Natural killer cell (primary cell): ENCODE data around the gene PNLIP. TPM values are rescaled to one million over a fixed set of nuclear protein-coding genes. Genes with fewer than 3 reads are reported as not detected.

ENCODE experiments used
- ATAC-seq, 3 donors: fragments of 150-1000 bp in 2 of 3; fragments of 200-7000 bp in 1 of 3; cut with Tn5 transposase; 1 replicate in 1 of 3; 2 replicates in 2 of 3; pipeline ENCODE4 v1.10.0; 2021; ENCODE audit warnings: mild to moderate bottlenecking in 2 of 3, moderate library complexity in 2 of 3
- DNase-seq, 2 donors: peaks; one replicate each; pipeline versions ENCODE4 v3.0.0 to v3.0.0-alpha.2; 2013 to 2021; ENCODE audit warnings: mixed read lengths in 1 of 2
- H3K27ac ChIP-seq: one replicate; pipeline ENCODE4 v1.5.1; 2013; ENCODE audit warnings: mild to moderate bottlenecking, low read length
- H3K27me3 ChIP-seq: one replicate; pipeline ENCODE4 v1.6.1; 2013; ENCODE audit warnings: low read length; ENCODE audit not compliant: control insufficient read depth, insufficient read depth
- H3K36me3 ChIP-seq: one replicate; pipeline ENCODE4 v1.6.1; 2013; ENCODE audit warnings: low read length; ENCODE audit not compliant: control insufficient read depth, insufficient read depth
- H3K4me1 ChIP-seq: one replicate; pipeline ENCODE4 v1.6.1; 2013; ENCODE audit warnings: low read length; ENCODE audit not compliant: control insufficient read depth, insufficient read depth
- H3K4me3 ChIP-seq: one replicate; pipeline ENCODE4 v1.5.1; 2013; ENCODE audit warnings: low read length
- H3K9me3 ChIP-seq: one replicate; pipeline ENCODE4 v1.6.1; 2013; ENCODE audit warnings: low read length; ENCODE audit not compliant: control insufficient read depth, insufficient read depth
- H3K27ac Mint-ChIP-seq, 2 donors: one replicate each; pipeline ENCODE4 v1.8.0; 2022; ENCODE audit warnings: mild to moderate bottlenecking in 2 of 2, mixed read lengths in 2 of 2, moderate library complexity in 1 of 2
- H3K27me3 Mint-ChIP-seq, 2 donors: one replicate each; pipeline ENCODE4 v1.8.0; 2022; ENCODE audit warnings: low read depth in 2 of 2, mixed read lengths in 2 of 2
- H3K36me3 Mint-ChIP-seq: one replicate; pipeline ENCODE4 v1.8.0; 2022; ENCODE audit warnings: mixed read lengths
- H3K4me1 Mint-ChIP-seq, 2 donors: one replicate each; pipeline ENCODE4 v1.8.0; 2022; ENCODE audit warnings: mixed read lengths in 2 of 2
- H3K4me3 Mint-ChIP-seq: one replicate; pipeline ENCODE4 v1.8.0; 2022; ENCODE audit warnings: mild to moderate bottlenecking, moderate library complexity, mixed read lengths
- H3K9me3 Mint-ChIP-seq, 2 donors: one replicate each; pipeline ENCODE4 v1.8.0; 2022; ENCODE audit warnings: mixed read lengths in 2 of 2
- CTCF ChIP-seq: fragments of 200-600 bp; IDR thresholded peaks from one replicate; pipeline ENCODE4 v1.8.0; 2022; ENCODE audit warnings: antibody characterized with exemption
- WGBS: methylation state at CpG from one replicate; pipeline ENCODE4 v1.1.7; 2013; ENCODE audit warnings: missing lambda C conversion rate; ENCODE audit not compliant: insufficient coverage; 5-methylcytosine and 5-hydroxymethylcytosine counted together
- intact Hi-C: fragments of 100-400 bp; cut with micrococcal nuclease; formaldehyde crosslinking; loops from one replicate; pipeline ENCODE4 v1.14.2; 2022
- total RNA-seq, 4 donors: library from RNA; stranded (reverse); fragments of 120-200 nt in 1 of 4; gene quantifications; one replicate each; pipeline versions ENCODE4 v1.2.3 to v1.2.4, GENCODE V29; 2013 to 2022

PNLIP gene
- total RNA-seq, 3 donors from 2014 or later (not counting 1 experiment from before 2014, with no cell fraction given): not detected

GRCh38 chr10:116602648-116603400, 57.1 kb downstream of the PNLIP start:
- Mint-ChIP-seq H3K27me3 (peaks cover 0 to 2% of the 10 kb centered on the region in 2 donors), H3K9me3 (no peaks in the 10 kb centered on the region), H3K27ac (no peak overlapping the region), H3K4me1 (no peaks in the 10 kb centered on the region), H3K4me3 (no peak overlapping the region), H3K36me3 (no peaks in the 10 kb centered on the region)
- TF ChIP-seq CTCF: no peak
- DNase-seq (no peak), ATAC-seq (no peak)
- intact Hi-C loops: no loop called here
- no peaks in the 10 kb centered on the region for H3K27me3 ChIP-seq
- H3K9me3 ChIP-seq: no peaks in the 10 kb centered on the region
- H3K36me3 ChIP-seq: no peaks in the 10 kb centered on the region
- 84% methylated on average over 10 of the region's 10 CpGs for WGBS
- no peak overlapping the region for H3K27ac ChIP-seq
- H3K4me1 ChIP-seq: no peaks in the 10 kb centered on the region
- no peak overlapping the region for H3K4me3 ChIP-seq

GRCh38 chr10:116606061-116606483, 60.3 kb downstream of the PNLIP start:
- Histone ChIP-seq H3K27ac (no peak overlapping the region), H3K36me3 (no peaks in the 10 kb centered on the region), H3K4me3 (no peak overlapping the region), H3K4me1 (no peaks in the 10 kb centered on the region), H3K9me3 (no peaks in the 10 kb centered on the region), H3K27me3 (no peaks in the 10 kb centered on the region)
- no peak for TF ChIP-seq CTCF
- ATAC-seq (no peak), DNase-seq (no peak)
- Mint-ChIP-seq H3K27ac (no peak overlapping the region), H3K9me3 (peaks cover 0 to 2% of the 10 kb centered on the region in 2 donors), H3K4me1 (no peaks in the 10 kb centered on the region), H3K36me3 (no peaks in the 10 kb centered on the region), H3K27me3 (peaks cover 15 to 17% of the 10 kb centered on the region in 2 donors), H3K4me3 (no peak overlapping the region)
- intact Hi-C loops: no loop called here
- 61% methylated on average over 8 of the region's 8 CpGs for WGBS

- H3K27me3 ChIP-seq: no peaks in the 10 kb centered on the region
- WGBS: 79% methylated on average over 6 of the region's 6 CpGs
- ATAC-seq: no peak
Measured at GRCh38 chr10:116607336-116607735, 61.6 kb downstream of the PNLIP start.

More at GRCh38 chr10:116607336-116607735, 61.6 kb downstream of the PNLIP start:
- H3K4me1 Mint-ChIP-seq: no peaks in the 10 kb centered on the region
- no peak overlapping the region for H3K27ac Mint-ChIP-seq
- Histone ChIP-seq H3K4me1 (no peaks in the 10 kb centered on the region), H3K4me3 (no peak overlapping the region), H3K36me3 (no peaks in the 10 kb centered on the region), H3K27ac (no peak overlapping the region), H3K9me3 (no peaks in the 10 kb centered on the region)
- no peaks in the 10 kb centered on the region for H3K36me3 Mint-ChIP-seq
- no peak for TF ChIP-seq CTCF
- intact Hi-C loops: no loop called here
- no peak overlapping the region for H3K4me3 Mint-ChIP-seq
- peaks cover 15 to 17% of the 10 kb centered on the region in 2 donors for H3K27me3 Mint-ChIP-seq
- peaks cover 0 to 2% of the 10 kb centered on the region in 2 donors for H3K9me3 Mint-ChIP-seq
- DNase-seq: no peak
